Motor neuron (in vitro differentiated cells): ENCODE data around the gene LRP4. TPM values are rescaled to one million over a fixed set of nuclear protein-coding genes. Genes with fewer than 3 reads are reported as not detected.
"Not testable (repeated sequence)": the region's sequence is repeated elsewhere in the genome, so short reads cannot be mapped to it uniquely, and the experiment has no call there.

Experiments
- ATAC-seq, 8 experiments: fragments of 200-7000 bp; cut with Tn5 transposase; replicated peaks in 6 of 8; 2 replicates each; pipeline ENCODE4 v1.8.0; 2021; ENCODE audit warnings: mild to moderate bottlenecking in 8 of 8, moderate library complexity in 8 of 8
- H3K27ac ChIP-seq, 2 donors: fragments of 250-450 bp; sonication (Bioruptor Pico); 2 replicates each; pipeline ENCODE4 v1.9.0; 2021; ENCODE audit warnings: antibody characterized with exemption in 2 of 2, mild to moderate bottlenecking in 2 of 2, moderate library complexity in 1 of 2
- H3K4me1 ChIP-seq, 2 donors: fragments of 250-450 bp; sonication (Bioruptor Pico); replicated peaks in 1 of 2; 2 replicates each; pipeline ENCODE4 v1.6.1; 2021; ENCODE audit warnings: antibody characterized with exemption in 2 of 2, mild to moderate bottlenecking in 2 of 2, moderate library complexity in 1 of 2
- H3K4me3 ChIP-seq, 5 donors: fragments of 250-450 bp; sonication (Bioruptor Pico); 2 replicates each; pipeline ENCODE4 v1.9.0; 2021; ENCODE audit warnings: antibody characterized with exemption in 5 of 5, mild to moderate bottlenecking in 5 of 5, moderate library complexity in 4 of 5
- WGBS, 10 experiments: fragments of 450-650 bp; shearing (Covaris generic); methylation state at CpG; one replicate each; pipeline ENCODE4 v1.0.0; 2022; 5-methylcytosine and 5-hydroxymethylcytosine counted together
- in situ Hi-C, 9 experiments: fragments of 400-800 bp; cut with MboI; loops; one replicate each; pipeline ENCODE4 v1.15.0; 2021; ENCODE audit warnings: low sequenced_read_pairs in 9 of 9, low pct_unique_long_range_greater_than_20kb in 2 of 9; ENCODE audit not compliant: unreplicated experiment in 9 of 9
- total RNA-seq, 8 experiments: library from RNA; unstranded; fragments of 300-600 nt; gene quantifications; 2 replicates each; pipeline versions ENCODE4 v1.2.3 to v1.2.4, GENCODE V29; 2022

LRP4 gene
- total RNA-seq, 8 experiments from 2014 or later = 0.94 to 27.7 (median 1.7) TPM

DNA sequence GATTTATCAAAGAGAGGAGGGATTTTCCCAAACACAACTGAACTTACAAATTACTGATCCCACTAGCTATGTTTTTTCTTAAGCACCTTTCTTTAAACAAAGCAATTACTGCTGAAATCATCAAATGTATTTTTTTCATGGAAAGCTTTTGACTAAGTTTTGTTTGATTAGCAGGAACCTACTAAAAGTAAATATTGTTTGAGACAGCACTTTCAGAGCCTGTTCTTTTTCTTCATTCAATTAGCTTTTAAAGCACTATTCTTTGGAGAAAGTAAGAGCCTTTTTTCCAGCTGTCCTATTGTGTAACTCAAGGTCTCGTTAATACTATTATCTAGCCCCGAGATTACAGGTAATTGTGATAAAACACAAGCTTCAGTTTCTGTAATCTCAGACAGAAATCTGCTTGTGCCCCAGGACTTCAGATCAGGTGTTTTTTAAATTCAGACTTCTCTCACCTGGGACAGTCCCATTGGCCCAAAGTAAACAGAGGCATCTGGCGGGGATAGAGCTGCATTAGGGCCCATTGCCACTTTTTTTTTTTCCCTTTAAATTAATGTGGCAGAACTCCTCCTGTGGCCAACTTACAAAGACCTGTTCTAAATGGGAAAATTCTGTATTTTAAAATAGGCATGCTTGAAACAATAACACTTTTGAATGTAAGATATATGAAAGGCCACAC, 29.2 kb upstream of the LRP4 start:
- no peak overlapping the region for H3K4me3 ChIP-seq
- no peaks in the 10 kb centered on the region for H3K4me1 ChIP-seq
- H3K27ac ChIP-seq = no peak overlapping the region
- no peak for ATAC-seq
- 72 to 100% (median 95%) methylated on average over 1 to 3 of the region's 3 CpGs; no CpG with 5 or more reads in 1 of the 10 experiments for WGBS, 10 experiments
- in situ Hi-C loops = no loop called here

DNA sequence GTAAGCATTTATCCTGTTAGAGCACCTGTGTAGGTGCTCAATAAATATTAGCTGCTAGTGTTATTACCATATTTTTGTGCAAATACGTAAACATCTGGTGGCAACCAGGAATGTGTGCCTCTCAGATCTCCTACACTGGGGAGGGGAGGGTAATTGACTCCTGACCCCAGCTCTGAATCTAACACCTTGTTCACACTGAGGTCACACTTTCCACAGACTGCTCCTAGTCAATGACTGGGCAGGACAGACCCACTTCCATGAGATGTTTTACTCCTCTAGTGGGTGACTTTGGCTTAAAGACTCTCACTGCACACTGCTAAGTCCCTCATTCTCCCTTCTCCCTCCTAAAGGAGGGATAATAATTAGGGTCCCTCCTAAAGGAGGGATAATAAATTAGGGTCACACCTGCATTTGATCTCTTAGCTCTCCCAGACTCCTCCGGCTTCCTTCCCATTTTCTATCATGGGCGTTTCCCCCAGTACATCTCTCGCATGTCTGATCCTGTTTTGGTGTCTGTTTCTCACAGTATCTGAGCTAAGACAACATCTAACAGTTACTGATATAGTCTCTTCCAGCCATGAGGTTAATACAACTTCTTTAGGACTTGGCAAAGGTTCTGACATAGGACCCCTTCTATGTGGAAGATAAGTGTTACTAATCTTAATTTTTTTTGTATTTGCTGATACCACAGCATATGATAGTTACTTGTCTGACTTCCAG, 26.2 kb upstream of the LRP4 start:
- ATAC-seq = peak in 2 of 8 experiments; percentile 33 to 54
- WGBS, 10 experiments = 83 to 100% (median 100%) methylated on average over 1 to 4 of the region's 4 CpGs; no CpG with 5 or more reads in 1 of the 10 experiments
- Histone ChIP-seq H3K4me1 (no peaks in the 10 kb centered on the region), H3K4me3 (no peak overlapping the region), H3K27ac (no peak overlapping the region)
- in situ Hi-C loops = no loop called here

DNA sequence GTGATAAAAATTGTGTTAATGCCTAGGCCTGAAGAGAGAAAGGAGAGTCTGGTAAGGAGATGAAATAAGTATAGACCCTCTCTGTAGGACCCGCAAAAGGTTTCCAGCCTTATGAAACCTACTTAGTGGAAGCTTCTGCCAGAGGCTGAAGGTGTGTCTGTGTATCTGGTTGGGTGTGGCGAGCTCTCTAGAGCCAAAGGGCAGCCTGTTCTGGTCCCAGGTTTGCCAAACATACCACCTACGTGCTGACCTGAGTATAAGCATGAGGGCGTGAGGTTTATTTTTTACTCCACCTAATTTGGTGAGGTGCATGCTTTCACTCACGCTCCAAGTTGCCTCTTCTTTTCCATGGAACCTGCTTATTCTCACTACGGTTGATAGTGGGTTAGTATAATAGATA, 23.8 kb upstream of the LRP4 start:
- WGBS, 10 experiments = 80 to 100% (median 94%) methylated on average over 1 to 6 of the region's 6 CpGs; no CpG with 5 or more reads in 1 of the 10 experiments
- ATAC-seq = no peak
- Histone ChIP-seq H3K27ac (no peak overlapping the region), H3K4me1 (peaks cover 5 to 6% of the 10 kb centered on the region in 2 donors), H3K4me3 (no peak overlapping the region)
- in situ Hi-C loops = no loop called here

DNA sequence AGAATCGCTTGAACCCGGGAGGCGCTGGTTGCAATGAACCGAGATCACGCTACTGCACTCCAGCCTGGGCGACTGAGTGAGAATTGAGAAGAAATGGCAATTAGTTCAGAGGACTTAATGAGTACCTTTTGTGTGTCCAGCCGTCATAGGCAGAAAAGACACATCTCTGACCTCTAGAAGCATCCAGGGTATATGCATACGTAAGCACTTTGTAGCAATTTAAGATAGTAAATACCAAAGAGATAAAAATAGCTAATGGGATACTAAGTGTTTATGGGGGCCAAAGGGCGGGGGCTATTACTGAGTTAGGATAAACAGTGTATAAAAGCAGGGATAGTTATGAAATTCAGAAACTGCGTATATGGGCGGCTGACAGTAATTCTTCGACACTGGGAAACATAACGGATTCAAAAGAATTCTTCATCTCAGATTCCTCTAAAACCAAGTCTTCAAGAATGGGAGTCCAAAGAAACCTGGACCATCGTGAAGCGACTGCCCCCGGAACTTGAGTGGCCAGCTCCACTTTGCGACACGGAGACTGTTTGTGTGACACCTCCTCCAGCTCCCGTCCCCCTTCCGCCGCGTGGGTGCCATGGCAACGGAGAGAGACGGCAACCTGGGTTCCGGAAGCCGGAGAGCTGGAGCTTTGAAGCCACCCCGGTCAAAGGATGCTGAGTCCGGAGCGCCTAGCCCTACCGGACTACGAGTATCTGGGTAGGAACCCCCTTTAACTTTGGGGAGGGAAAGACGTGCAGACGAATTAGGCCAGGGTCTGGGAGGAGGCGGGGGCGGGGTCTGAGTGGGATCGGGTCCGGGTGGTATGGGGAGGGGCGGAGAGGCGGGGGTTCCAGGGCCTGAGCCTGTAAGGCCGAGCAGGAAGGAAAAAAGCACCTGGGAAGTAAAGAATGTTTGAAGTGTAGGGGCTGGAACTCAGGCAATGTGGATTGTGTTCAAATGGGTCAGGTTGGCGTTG, 18.1 kb upstream of the LRP4 start, which contains the start of gene CSTPP1:
Gene CSTPP1, plus strand, starts transcription at position 624 of the 973 bp plus-strand sequence. Its CDS starts 45 bp downstream, at position 669.
- in situ Hi-C loops = no loop called here
- ATAC-seq = peak; percentile 98 to 100 (median 99)
- H3K4me3 ChIP-seq = peak within 1 kb of the TSS; percentile 41 to 89 (median 63)
- WGBS, 10 experiments = 3 to 100% (median 40%) methylated on average over 1 to 21 of the region's 41 CpGs; no CpG with 5 or more reads in 1 of the 10 experiments
- peak within 1 kb of the TSS; percentile 71 for H3K27ac ChIP-seq
- peaks cover 7 to 9% of the 10 kb centered on the region in 2 donors for H3K4me1 ChIP-seq

DNA sequence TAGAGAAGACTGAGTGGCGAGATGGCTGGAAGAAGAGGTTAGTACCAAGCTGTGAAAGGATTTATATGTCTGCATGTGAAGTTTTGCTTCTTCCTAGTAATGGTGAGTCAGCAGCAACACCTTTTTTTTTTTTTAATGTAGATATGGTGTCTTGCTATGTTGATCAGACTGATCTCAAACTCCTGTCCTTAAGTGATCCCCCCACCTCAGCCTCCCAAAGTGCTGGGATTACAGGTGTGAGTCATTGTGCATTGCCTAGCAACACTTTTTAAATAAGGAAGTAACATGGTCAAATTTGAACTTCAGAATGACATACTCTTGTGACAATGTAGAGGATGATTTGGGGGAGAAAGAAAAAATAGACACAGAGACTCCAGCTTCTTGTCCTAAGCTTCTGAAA, 11.7 kb upstream of the LRP4 start:
- in situ Hi-C loops = no loop called here
- ATAC-seq = peak in 2 of 8 experiments; percentile 64 to 78
- Histone ChIP-seq H3K27ac (no peak overlapping the region), H3K4me1 (no peaks in the 10 kb centered on the region), H3K4me3 (no peak overlapping the region)
- 67 to 100% (median 88%) methylated on average over 1 of the region's 1 CpG; no CpG with 5 or more reads in 4 of the 10 experiments for WGBS, 10 experiments

DNA sequence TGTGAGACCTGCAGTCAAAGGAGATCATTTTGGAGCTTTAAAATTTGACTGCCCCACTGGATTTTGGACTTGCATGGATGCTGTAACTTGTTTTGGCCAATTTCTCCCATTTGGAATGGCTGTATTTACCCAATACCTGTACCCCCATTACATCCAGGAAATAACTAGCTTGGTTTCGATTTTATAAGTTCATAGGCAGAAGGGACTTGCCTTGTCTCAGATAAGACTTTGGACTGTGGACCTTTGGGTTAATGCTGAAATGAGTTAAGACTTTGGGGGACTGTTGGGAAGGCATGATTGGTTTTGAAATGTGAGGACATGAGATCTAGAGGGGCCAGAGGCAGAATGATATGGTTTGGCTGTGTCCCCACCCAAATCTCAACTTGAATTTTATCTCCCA, 10.4 kb upstream of the LRP4 start:
- WGBS, 10 experiments = 0 to 67% (median 20%) methylated on average over 1 of the region's 1 CpG; no CpG with 5 or more reads in 3 of the 10 experiments
- ATAC-seq, H3K4me1 ChIP-seq, H3K27ac ChIP-seq, in situ Hi-C loops, H3K4me3 ChIP-seq: not testable (repeated sequence)

DNA sequence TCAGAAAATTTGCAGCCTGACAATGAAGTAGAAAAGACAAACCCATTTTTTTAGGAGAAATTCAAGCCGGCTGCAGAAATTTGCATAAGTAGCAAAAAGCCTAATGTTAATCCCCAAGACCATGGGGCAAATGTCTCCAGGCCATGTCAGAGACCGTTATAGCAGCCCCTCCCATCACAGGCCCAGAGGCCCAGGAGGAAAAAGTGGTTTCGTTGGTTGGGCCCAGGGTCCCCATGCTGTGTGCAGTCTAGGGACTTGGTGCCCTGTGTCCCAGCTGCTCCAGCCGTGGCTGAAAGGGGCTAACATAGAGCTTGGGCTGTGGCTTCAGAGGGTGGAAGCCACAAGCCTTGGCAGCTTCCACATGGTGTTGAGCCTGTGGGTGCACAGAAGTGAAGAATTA, 9.6 kb upstream of the LRP4 start:
- in situ Hi-C loops, H3K4me1 ChIP-seq, H3K27ac ChIP-seq, H3K4me3 ChIP-seq, ATAC-seq: not testable (repeated sequence)
- 67 to 100% (median 80%) methylated on average over 1 to 4 of the region's 4 CpGs; no CpG with 5 or more reads in 5 of the 10 experiments for WGBS, 10 experiments

DNA sequence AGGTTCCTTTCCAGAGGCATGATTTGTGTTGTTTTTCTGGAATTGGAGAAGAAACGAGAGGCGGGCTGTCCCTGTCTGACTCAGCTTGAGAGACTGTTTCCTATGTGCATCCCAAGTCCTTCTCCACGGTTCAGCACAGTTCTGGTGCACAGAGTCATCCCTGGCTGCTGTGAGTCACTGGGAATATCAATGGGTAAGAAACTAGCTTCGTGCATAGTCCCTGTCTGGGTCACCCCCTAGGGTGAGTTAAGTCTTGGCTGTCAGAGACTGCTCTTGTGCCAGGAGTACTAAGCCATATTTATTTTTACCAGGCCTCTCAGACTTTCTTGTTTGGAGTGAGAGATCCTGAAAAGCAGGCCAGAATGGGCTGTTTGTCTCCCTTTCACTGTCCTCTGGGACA, 2.4 kb upstream of the LRP4 start:
- H3K4me3 ChIP-seq = no peak overlapping the region
- peaks cover 6 to 8% of the 10 kb centered on the region in 2 donors for H3K4me1 ChIP-seq
- H3K27ac ChIP-seq = no peak overlapping the region
- 0 to 70% (median 40%) methylated on average over 1 to 3 of the region's 4 CpGs; no CpG with 5 or more reads in 3 of the 10 experiments for WGBS, 10 experiments
- in situ Hi-C loops = no loop called here
- peak in 7 of 8 experiments; percentile 9 to 80 (median 49) for ATAC-seq

DNA sequence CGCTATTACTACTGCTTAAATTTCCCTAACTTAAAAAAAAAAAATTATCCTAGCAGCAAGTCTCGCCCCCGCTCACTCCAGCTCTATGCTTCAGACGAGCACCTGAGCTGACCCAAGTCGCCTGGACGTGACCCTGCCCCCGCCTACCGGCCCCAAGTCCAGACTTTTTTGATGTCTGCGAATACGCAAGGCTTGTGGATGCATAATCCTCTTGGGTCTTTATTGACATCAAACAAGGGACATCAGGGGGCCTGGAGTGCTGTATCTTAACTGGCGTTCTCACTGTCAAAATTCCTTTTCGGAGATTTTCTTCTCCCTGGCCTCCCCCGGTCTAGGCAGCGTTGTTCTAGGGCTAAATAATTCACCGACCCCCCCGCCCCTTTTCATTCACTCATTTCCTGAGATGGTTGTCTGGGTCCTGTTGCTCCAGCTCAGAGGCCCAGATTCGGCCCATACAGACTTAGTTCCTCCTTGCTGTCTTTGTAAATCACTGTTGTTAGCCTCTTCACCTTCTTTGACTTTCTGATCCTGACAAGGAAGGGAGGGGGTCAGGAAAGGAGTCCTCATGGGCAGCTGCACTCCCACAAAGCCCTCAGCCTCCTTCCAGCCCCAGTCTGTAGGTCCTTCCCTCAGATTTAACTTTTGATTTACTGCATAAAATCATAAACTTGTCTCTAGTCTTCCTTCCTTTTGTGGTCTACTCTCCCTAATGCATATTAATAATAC, 601 bp upstream of the LRP4 start:
- in situ Hi-C loops = no loop called here
- Histone ChIP-seq H3K4me3 (peak overlapping the region; percentile 28 to 48 (median 41)), H3K4me1 (peaks cover 8 to 9% of the 10 kb centered on the region in 2 donors), H3K27ac (no peak overlapping the region)
- no peak for ATAC-seq
- 0 to 32% (median 5%) methylated on average over 1 to 11 of the region's 17 CpGs; no CpG with 5 or more reads in 2 of the 10 experiments for WGBS, 10 experiments

DNA sequence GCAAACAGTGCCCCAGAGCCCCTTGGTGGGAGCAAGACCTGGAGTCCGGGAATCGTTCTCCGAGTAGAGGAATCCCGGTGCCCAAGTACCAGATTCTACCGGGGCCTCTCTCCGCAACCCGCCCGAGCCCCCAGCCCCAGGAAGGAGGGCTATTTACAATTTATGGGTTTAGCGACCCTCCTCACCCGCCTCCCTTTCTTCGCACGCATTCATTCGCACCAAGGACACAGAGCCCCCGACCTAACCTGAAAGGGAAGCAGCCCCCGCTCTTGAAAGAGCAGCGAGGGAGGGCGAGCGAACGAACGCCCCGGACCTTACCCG, 628 bp downstream of the LRP4 start:
- peak overlapping the region; percentile 28 to 48 (median 41) for H3K4me3 ChIP-seq
- H3K27ac ChIP-seq = no peak overlapping the region
- in situ Hi-C loops = no loop called here
- WGBS, 10 experiments = 0% methylated on average over 1 to 2 of the region's 22 CpGs; no CpG with 5 or more reads in 8 of the 10 experiments
- ATAC-seq = no peak
- H3K4me1 ChIP-seq = peaks cover 18% of the 10 kb centered on the region in 2 donors

DNA sequence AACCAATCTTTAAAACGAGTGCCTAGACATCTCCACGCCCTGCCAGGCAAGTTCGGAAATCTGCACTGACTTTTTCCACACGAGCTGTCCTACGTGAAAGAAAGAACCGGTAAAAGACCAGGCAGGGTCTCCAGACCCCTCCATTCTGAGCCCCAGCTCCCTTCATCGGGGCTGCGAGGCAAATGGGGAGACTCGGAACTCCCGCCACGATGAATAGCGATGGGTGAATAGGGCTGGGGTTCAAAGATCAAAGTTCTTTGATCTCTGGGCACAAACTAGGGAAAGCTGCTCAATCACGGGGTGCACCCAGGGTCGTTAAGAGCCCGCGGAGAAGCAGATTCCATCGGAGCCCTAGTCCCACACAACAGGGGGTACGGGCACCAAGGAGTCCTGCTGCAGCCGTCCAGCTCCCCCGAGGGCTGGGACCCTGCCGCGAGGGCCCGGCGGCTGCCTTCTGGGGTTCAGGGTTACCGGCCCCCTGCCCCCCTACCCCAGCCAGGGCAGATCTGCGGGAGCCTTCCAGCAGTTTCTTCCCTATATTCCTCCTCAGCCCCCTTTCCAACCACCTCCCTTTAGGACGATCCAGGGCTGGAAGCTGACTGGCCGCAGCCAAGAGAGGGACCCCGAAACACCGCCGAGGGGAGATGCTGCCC, 1.1 kb downstream of the LRP4 start:
- WGBS, 10 experiments = 0 to 2% (median 1%) methylated on average over 1 to 15 of the region's 31 CpGs; no CpG with 5 or more reads in 4 of the 10 experiments
- H3K4me1 ChIP-seq = peaks cover 22% of the 10 kb centered on the region in 2 donors
- H3K27ac ChIP-seq = no peak overlapping the region
- peak in 1 of 8 experiments; percentile 9 for ATAC-seq
- in situ Hi-C loops = no loop called here
- H3K4me3 ChIP-seq = peak overlapping the region; percentile 28 to 48 (median 41)
